ES-I3 (cell line): ENCODE measurements around the gene ZNF223.

Experiments used
- H3K36me3 ChIP-seq: 2 replicates; pipeline ENCODE4 v1.6.1; 2013; ENCODE audit warnings: mild to moderate bottlenecking, low read length, control low read depth, moderate library complexity; ENCODE audit not compliant: insufficient read depth
- H3K4me1 ChIP-seq: 2 replicates; pipeline ENCODE4 v1.6.1; 2013; ENCODE audit warnings: mild to moderate bottlenecking, control low read depth, low read length; ENCODE audit not compliant: insufficient read depth
- H3K9ac ChIP-seq: 2 replicates; pipeline ENCODE4 v1.6.1; 2013; ENCODE audit warnings: low read depth, mild to moderate bottlenecking, low read length, moderate library complexity
- H3K9me3 ChIP-seq: 2 replicates; pipeline ENCODE4 v1.6.1; 2013; ENCODE audit warnings: mild to moderate bottlenecking, low read length, moderate library complexity; ENCODE audit not compliant: control insufficient read depth, insufficient read depth

ZNF223 gene

GRCh38 chr19:44051650-44052402 is at the start of gene ZNF223:
Gene ZNF223, plus strand, starts transcription at chr19:44052036. Its CDS starts 3,141 bp downstream, at chr19:44055177.
- Histone ChIP-seq H3K36me3 (no peaks in the 10 kb centered on the region), H3K9me3 (no peaks in the 10 kb centered on the region), H3K9ac (peak within 1 kb of the TSS; percentile 59), H3K4me1 (no peaks in the 10 kb centered on the region)

DNA sequence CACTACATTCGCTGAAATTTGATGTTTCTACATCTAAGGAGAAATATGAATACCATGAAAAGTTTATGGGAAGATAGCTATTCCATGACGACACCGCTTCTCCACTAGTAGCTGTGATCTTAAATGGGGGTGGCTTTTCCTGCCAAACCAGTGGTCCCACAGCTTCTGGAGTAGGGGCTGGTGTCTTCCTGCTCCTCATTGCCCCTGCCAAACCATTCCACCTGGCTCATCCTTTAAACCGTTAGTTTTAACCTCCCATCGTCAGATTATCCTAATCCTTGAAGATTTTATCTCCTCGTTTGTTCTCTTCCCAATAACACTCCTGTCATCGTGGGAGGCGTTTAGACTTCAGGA is 49.6 kb upstream of the ZNF223 start:
- H3K9me3 ChIP-seq = no peaks in the 10 kb centered on the region
- H3K4me1 ChIP-seq = no peaks in the 10 kb centered on the region
- H3K9ac ChIP-seq = peak overlapping the region; percentile 81
- no peaks in the 10 kb centered on the region; the same call in 1 of the 2 replicates for H3K36me3 ChIP-seq

GRCh38 chr19:44002566-44003460 is 49.0 kb upstream of the ZNF223 start, which contains the start of gene ZNF230:
Gene ZNF230, plus strand, starts transcription at chr19:44002957. Its CDS starts 4,122 bp downstream, at chr19:44007079.
- no peaks in the 10 kb centered on the region; the same call in 1 of the 2 replicates for H3K36me3 ChIP-seq
- no peaks in the 10 kb centered on the region for H3K9me3 ChIP-seq
- H3K9ac ChIP-seq = peak within 1 kb of the TSS; percentile 81
- no peaks in the 10 kb centered on the region for H3K4me1 ChIP-seq

- Histone ChIP-seq H3K36me3 (no peaks in the 10 kb centered on the region; the same call in 1 of the 2 replicates), H3K9me3 (no peaks in the 10 kb centered on the region), H3K9ac (peak overlapping the region; percentile 81), H3K4me1 (no peaks in the 10 kb centered on the region)
Measured at GRCh38 chr19:44003461-44004009, 48.3 kb upstream of the ZNF223 start.

DNA sequence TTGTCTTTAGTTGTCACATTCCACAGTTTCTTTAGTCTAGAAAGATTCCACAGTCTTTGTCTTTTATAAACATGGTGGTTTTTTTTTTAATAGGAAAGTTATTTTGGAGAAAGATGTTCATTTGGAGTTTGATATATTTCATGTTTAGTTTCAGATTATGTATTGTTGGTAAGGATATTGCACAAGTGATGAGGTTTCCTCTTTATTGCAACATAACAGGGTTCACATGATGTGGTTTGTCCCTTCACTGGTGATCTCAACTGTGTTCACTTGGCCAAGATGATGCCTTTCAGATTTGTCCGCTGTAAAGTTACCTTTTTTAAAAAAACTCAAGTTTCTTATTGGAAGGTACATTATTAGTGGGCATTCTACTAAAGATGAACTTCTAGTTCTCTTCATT is 45.9 kb upstream of the ZNF223 start:
- Histone ChIP-seq H3K9me3 (peaks cover 7% of the 10 kb centered on the region), H3K4me1 (no peaks in the 10 kb centered on the region), H3K36me3 (peaks cover 16% of the 10 kb centered on the region), H3K9ac (no peak overlapping the region)

- H3K4me1 ChIP-seq = no peaks in the 10 kb centered on the region
- H3K9me3 ChIP-seq = peaks cover 11% of the 10 kb centered on the region
- H3K36me3 ChIP-seq = peaks cover 18% of the 10 kb centered on the region
- no peak overlapping the region for H3K9ac ChIP-seq
Measured at GRCh38 chr19:44007473-44007872, 44.4 kb upstream of the ZNF223 start.

DNA sequence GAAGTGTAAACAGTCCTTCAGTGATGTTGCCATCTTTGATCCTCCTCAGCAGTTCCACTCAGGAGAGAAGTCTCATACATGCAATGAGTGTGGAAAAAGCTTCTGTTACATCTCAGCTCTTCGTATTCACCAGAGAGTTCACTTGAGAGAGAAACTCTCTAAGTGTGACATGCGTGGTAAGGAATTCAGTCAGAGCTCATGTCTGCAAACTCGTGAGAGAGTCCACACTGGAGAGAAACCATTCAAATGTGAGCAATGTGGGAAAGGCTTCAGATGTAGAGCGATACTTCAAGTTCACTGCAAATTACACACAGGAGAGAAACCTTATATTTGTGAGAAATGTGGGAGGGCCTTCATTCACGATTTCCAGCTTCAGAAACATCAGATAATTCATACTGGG is 41.4 kb upstream of the ZNF223 start:
- Histone ChIP-seq H3K36me3 (peaks cover 18% of the 10 kb centered on the region), H3K4me1 (no peaks in the 10 kb centered on the region), H3K9me3 (peaks cover 11% of the 10 kb centered on the region), H3K9ac (no peak overlapping the region)

- Histone ChIP-seq H3K4me1 (no peaks in the 10 kb centered on the region), H3K36me3 (no peaks in the 10 kb centered on the region), H3K9ac (no peak overlapping the region), H3K9me3 (no peaks in the 10 kb centered on the region)
Measured at GRCh38 chr19:44019498-44019897, 32.3 kb upstream of the ZNF223 start.

GRCh38 chr19:44021221-44021620 is 30.6 kb upstream of the ZNF223 start:
- no peaks in the 10 kb centered on the region for H3K9me3 ChIP-seq
- H3K36me3 ChIP-seq = no peaks in the 10 kb centered on the region
- H3K9ac ChIP-seq = no peak overlapping the region
- no peaks in the 10 kb centered on the region for H3K4me1 ChIP-seq

- H3K9ac ChIP-seq = peak overlapping the region; percentile 91
- no peaks in the 10 kb centered on the region for H3K9me3 ChIP-seq
- H3K4me1 ChIP-seq = no peaks in the 10 kb centered on the region
- H3K36me3 ChIP-seq = peaks cover 15% of the 10 kb centered on the region
Measured at GRCh38 chr19:44024900-44025216, 27.0 kb upstream of the ZNF223 start.

GRCh38 chr19:44025217-44025936 is 26.5 kb upstream of the ZNF223 start, which contains the start of gene ZNF222:
Gene ZNF222, plus strand, starts transcription at chr19:44025379. Its CDS starts 58 bp downstream, at chr19:44025437.
- Histone ChIP-seq H3K9ac (peak within 1 kb of the TSS; percentile 91), H3K4me1 (no peaks in the 10 kb centered on the region), H3K9me3 (peaks cover 5% of the 10 kb centered on the region; the same call in 1 of the 2 replicates), H3K36me3 (peaks cover 15% of the 10 kb centered on the region)

GRCh38 chr19:44026622-44027021 is 25.2 kb upstream of the ZNF223 start:
- Histone ChIP-seq H3K9ac (no peak overlapping the region), H3K9me3 (peaks cover 5% of the 10 kb centered on the region; the same call in 1 of the 2 replicates), H3K4me1 (no peaks in the 10 kb centered on the region), H3K36me3 (peaks cover 20% of the 10 kb centered on the region)

DNA sequence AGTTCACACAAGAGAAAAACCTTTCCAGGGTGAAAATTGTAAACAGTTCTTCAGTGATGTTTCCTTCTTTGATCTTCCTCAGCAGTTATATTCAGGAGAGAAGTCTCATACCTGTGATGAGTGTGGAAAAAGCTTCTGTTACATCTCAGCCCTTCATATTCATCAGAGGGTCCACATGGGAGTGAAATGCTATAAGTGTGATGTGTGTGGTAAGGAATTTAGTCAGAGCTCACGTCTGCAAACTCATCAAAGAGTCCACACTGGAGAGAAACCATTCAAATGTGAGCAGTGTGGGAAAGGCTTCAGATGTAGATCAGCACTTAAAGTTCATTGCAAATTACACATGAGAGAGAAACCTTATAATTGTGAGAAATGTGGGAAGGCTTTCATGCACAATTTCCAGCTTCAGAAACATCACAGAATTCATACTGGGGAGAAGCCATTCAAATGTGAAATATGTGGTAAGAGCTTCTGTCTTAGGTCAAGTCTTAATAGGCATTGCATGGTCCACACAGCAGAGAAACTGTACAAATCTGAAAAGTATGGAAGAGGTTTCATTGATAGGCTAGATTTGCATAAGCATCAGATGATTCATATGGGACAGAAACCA is 19.7 kb upstream of the ZNF223 start:
- H3K9ac ChIP-seq = no peak overlapping the region
- no peaks in the 10 kb centered on the region for H3K4me1 ChIP-seq
- peaks cover 32% of the 10 kb centered on the region for H3K36me3 ChIP-seq
- peaks cover 15% of the 10 kb centered on the region for H3K9me3 ChIP-seq

DNA sequence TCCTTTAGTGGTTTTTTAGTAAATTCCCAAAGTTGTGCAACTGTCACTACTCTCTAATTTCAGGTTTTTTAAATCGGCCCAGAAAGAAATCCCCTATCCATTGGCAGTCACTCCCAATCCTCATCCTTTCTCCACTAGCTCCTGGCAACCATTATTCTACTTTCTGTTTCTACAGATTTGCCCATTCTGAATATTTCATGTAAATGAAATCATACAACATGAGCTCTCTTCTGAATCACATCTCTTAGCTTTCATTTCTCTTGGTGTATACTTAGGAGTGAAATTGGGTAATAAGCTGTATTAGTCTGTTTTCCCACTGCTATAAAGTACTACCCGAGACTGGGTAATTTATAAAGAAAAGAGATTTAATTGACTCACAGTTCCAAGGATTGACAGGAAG is 9.7 kb upstream of the ZNF223 start:
- Histone ChIP-seq H3K36me3 (no peaks in the 10 kb centered on the region), H3K9me3 (no peaks in the 10 kb centered on the region), H3K4me1 (no peaks in the 10 kb centered on the region), H3K9ac (no peak overlapping the region)
